ENCODE measurements around the gene ID4. TPM values are rescaled to one million over a fixed set of nuclear protein-coding genes. Genes with fewer than 3 reads are reported as not detected.

The ID4 gene
- total RNA-seq = 1.3 and 2.1 TPM in 2 replicates

DNA sequence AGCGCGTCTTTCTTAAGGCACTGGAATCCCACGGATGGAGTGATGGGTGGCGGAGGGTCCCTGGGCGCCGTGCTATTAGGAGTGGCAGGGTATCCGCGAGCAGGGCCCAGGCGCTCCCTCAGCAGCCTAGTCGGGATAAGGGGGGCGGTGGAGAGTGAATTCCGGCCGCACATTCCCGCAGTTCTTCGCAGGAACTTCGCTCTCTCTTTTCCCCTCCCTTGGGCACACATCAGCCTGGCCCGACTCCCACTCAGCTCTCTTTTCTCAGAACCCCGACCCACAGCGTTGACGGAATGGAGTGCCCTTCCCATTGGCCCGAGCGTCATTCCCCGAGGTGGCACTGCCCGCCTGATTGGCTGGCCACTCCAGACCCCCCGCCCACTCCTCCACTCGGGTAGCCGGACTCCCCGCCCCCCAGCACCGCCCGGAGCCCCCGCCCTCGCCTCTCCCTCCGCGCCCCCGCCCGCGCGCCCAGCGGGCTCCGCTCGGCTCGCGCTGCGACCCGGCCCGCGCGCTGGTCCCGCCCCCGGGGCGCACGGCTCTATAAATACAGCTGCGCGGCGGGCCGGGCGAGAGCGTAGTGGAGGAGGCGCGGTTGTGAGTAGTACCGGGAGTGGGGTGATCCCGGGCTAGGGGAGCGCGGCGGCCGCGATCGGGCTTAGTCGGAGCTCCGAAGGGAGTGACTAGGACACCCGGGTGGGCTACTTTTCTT, at the start of gene ID4:
ID4 (plus strand) TSS at position 572 of the 712 bp plus-strand sequence. CDS start 385 bp downstream, outside the sequence.

All from airway epithelial cell (primary cell).